ENCODE measurements around the gene HSPA4. TPM values are rescaled to one million over a fixed set of nuclear protein-coding genes. Genes with fewer than 3 reads are reported as not detected.
"Not testable (repeated sequence)": the region's sequence is repeated elsewhere in the genome, so short reads cannot be mapped to it uniquely, and the experiment has no call there.

The HSPA4 gene
- polyA plus RNA-seq (ENCODE audit: insufficient read length) = 68.3 TPM

DNA sequence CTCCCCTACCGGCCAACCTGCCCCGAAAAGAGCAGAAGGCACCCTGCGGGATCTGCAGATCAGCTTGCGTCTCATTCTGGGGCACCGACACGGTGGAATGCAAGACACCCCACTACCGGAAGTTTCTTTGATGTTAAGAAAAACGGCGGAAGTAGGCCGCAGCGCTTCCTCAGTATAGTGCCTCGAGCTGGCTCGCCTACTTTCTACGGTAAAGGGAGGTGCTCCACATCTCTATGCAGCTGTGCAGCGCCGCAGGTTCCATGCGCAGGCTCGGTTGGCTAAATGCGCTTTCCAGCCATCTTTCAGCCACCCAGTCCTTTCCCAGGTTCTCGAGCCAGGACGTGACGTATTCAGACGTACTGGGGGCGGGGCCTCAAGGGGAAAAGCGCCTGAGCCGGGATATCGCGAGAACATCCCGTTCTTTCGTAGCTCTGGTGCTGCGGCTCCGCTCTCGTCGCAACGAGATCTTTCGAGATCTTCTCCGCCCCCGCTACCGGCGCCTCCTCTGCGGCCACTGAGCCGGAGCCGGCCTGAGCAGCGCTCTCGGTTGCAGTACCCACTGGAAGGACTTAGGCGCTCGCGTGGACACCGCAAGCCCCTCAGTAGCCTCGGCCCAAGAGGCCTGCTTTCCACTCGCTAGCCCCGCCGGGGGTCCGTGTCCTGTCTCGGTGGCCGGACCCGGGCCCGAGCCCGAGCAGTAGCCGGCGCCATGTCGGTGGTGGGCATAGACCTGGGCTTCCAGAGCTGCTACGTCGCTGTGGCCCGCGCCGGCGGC is at the start of gene HSPA4:
Gene HSPA4 (plus strand): TSS at position 472 of the 775 bp plus-strand sequence. CDS start 238 bp downstream, at position 710.
- peak; percentile 99 for DNase-seq

DNA sequence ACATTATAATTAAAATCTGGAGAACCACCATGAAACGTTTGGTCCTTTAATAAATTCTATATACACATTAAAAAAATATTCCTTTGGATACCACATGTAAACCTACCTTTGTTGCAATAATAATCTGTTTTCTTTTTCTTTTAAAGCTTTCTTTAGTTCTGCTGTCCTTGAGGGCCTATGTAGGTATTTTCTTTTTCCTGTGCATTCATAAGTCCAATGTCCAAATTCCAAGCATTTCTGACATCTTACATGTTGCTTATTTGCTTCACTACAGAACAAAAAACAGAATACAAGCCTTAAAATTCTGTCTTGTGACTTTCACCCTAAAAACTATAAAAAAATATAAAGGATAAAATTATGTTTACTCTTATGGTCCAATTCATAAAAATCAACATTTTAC is 45.2 kb upstream of the HSPA4 start:
- DNase-seq = no peak

DNA sequence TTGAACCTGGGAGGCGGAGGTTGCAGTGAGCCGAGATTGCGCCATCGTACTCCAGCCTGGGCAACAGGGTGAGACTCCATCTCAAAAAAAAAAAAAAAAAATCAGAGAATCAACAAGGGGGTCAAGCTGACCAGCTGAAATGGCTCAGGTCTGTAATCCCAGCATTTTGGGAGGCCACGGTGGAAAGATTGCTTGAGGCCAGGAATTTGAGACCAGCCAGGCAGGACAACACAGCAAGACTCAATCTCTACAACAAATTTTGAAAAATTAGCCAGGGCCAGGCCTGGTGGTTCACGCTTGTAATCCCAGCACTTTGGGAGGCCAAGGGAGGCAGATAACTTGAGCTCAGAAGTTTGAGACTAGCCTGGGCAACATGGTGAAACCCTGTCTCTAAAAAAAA is 43.4 kb upstream of the HSPA4 start:
- not testable (repeated sequence) for DNase-seq

- no peak for DNase-seq
Observed at GRCh38 chr5:133015466-133015865, 36.3 kb upstream of the HSPA4 start.

DNA sequence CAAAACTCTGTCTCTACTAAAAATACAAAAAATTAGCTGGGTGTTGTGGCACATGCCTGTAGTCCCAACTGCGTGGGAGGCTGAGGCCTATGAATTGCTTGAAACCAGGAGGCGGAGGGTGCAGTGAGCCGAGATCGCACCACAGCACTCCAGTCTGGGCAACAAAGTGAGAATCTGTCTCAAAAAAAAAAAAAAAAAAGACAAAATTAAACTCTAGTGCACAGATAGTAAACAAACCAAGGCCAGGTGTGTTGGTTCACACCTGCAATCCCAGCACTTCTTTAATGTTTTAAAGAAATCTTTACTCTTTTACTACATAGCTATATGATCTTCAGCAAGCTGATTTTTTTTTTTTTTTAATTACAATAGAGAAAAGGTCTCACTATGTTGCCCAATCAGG is 33.8 kb upstream of the HSPA4 start:
- DNase-seq = no peak

DNA sequence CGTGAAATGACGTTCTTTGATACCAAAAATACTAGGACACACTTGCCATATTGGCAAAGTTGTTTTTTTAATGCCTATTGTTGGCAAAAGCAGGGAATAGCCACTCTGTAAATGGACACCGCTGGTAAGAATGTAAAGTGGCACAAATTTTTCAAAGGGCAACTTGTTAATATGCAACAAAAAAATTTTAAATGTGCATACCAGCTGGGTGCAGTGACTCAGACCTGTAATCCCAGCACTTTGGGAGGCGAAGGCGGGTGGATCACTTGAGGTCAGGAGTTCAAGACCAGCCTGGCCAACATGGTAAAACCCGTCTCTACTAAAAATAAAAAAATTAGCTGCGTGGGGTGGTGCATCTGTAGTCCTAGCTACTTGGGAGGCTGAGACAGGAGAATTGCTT is 32.3 kb upstream of the HSPA4 start:
- not testable (repeated sequence) for DNase-seq

- DNase-seq = peak; percentile 96
Observed at GRCh38 chr5:133025804-133026663, 25.8 kb upstream of the HSPA4 start, which contains the start of gene ZCCHC10. TSS of gene ZCCHC10 (minus strand) at chr5:133026549. CDS start at chr5:133026537, 12 bp downstream.

- DNase-seq = no peak
Observed at GRCh38 chr5:133026664-133027153, 25.1 kb upstream of the HSPA4 start.

- DNase-seq = no peak
Observed at GRCh38 chr5:133029416-133029815, 22.4 kb upstream of the HSPA4 start.

- no peak for DNase-seq
Observed at GRCh38 chr5:133030343-133031005, 21.3 kb upstream of the HSPA4 start.

DNA sequence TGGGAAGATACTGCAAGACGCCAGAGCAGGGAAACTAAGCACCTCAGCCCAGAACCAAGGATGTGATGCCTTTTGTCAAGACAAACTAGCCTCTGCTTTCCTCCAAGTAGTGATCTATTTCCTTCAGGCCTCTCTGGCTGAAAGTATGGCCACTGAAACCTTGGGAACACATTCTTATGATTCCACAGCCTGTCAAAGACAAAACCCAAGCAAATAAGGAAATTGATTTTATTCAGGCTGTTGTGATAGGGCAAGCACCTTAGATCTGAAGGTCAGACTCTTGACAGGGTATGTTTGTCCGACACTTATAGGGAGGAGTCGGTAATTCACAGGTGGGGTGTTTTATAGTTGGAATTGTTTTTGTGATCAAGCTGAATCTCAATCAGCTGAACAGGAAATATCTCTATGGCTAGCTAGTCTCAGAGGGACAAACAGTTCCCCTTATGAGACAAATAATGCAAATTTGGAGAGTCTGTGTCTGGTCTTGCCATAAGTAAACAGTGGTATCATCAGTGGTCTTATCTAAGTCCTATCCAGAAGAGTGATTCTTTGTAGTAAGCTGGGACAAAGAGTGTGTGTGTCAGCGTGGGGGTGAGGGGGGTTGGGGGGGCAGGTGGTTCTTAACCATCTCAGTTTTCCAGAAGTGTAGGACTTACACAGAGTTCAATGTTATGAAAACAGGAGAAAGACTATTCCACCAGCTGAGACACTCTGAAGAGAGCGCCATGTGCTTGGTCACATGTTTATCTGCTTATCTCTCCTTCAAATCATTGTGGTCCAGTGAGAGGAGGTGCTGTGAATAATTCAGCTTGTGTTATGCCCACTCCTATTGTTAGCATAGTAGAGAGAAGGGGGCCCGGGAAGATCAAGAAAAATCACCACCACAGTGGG is 18.7 kb upstream of the HSPA4 start:
- DNase-seq = no peak

- no peak for DNase-seq
Observed at GRCh38 chr5:133034064-133034463, 17.7 kb upstream of the HSPA4 start.

GRCh38 chr5:133035224-133035623 is 16.6 kb upstream of the HSPA4 start:
- DNase-seq = no peak

DNA sequence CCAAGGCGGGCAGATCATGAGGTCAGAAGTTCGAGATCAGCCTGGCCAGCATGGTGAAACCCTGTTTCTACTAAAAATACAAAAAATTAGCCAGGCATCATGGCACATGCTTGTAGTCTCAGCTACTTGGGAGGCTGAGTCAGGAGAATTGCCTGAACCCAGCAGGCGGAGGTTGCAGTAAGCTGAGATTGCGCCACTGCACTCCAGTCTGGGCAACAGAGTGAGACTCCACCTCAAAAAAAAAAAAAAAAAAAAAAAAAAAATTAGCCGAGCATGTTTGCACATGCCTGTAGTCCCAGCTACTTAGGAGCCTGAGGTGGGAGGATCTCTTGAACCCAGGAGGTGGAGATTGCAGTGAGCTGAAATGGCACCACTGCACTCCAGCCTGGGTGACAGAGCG is 15.1 kb upstream of the HSPA4 start:
- DNase-seq = not testable (repeated sequence)

DNA sequence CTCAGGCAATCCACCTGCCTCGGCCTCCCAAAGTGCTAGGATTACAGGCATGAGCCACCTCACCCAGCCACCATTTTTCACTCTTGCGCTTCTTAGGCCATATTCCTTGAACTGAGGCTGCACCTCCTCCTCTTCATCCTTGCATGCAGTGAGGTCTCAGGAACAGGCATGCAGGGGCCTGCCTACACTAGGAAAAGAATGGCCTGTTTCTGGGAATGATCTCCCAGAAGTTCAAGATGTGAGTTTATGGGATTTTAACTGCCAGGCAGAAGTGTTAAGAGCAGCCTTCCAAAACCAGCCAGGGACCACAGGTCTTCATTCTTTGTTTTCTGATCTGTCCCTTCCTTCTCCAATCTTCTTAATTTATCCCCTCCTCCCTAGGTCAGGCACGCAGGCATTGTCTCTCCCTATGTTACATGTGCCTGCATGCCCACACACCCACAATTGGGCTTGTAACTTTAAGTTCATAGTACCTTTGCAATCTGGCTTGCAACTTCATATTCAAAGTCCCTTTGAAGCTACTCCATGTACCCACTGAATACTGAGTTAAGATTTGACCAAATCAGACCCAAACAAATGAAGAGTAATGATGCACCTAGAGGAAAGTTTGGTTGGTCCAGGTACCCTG is 10.5 kb upstream of the HSPA4 start:
- DNase-seq = no peak

GRCh38 chr5:133041910-133042309 is 9.9 kb upstream of the HSPA4 start:
- DNase-seq = no peak

GRCh38 chr5:133046560-133046959 is 5.3 kb upstream of the HSPA4 start:
- DNase-seq = not testable (repeated sequence)

GRCh38 chr5:133047404-133047803 is 4.4 kb upstream of the HSPA4 start:
- DNase-seq = no peak

DNA sequence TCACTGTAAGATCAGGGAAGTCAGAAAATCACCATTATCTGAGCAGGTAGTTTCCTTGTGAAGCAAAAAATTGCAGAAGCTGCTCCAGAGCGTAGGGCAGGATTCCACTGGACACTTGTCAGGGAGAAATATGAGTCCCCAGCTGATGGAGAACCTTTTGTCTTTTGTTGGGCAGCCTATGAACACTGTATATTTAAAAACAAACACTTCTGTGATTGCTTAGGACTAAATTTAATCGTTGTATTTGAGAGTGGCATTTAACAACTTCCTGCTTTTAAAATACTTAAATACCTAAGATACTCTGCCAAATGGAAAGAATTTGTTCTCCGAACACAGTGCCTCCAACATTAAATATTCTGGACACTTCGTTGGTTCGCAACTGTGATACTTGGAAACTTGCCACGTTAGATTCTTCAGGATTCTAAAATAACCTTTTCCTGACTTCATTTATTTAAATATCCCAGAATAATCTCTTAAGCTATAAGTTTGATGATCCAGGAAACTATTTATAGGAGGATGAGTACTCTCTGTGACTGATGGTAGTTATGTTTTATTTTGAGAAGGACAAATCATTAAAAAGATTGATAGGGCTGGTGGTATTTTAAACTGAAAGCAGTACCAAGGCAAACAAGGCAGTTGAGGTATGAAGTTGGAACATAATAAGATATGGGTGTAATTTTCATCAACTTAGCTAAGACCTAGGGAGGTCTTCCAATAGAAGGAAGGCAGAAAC is 2.7 kb upstream of the HSPA4 start:
- DNase-seq = no peak

DNA sequence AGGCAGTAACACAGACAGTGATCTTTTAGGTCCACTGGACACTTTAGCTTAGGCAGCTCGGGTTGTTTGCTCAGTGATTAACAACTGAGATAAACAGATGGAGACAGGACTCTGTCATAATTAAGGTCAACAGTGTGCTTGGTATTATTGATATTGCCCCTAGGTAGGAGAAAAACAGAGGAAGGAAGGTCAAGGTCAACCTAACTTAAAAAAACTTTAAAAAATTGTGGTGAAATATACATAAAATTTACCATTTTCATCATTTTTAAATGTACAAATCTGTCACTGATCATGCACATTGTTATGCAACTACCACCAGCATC is 2.1 kb upstream of the HSPA4 start:
- DNase-seq = no peak

GRCh38 chr5:133050521-133050920 is 1.3 kb upstream of the HSPA4 start:
- no peak for DNase-seq
